22Rv1 (cell line): ENCODE measurements around the gene PQBP1.

Experiments
- H3K27ac ChIP-seq: fragments of 450-650 bp; 2 replicates; pipeline ENCODE4 v1.5.1; 2017
- CTCF ChIP-seq: fragments of 450-650 bp; IDR thresholded peaks from 2 replicates; pipeline ENCODE4 v1.5.1; 2017; ENCODE audit warnings: mild to moderate bottlenecking
- ZFX ChIP-seq: fragments of 450-650 bp; IDR thresholded peaks from 2 replicates; pipeline ENCODE4 v1.6.1; 2017; ENCODE audit warnings: antibody characterized with exemption, borderline replicate concordance

Gene PQBP1

GRCh38 chrX:48894891-48895290 is 2.8 kb upstream of the PQBP1 start:
- TF ChIP-seq ZFX, result no peak
- no peak overlapping the region for H3K27ac ChIP-seq

GRCh38 chrX:48896611-48897011 is 1.1 kb upstream of the PQBP1 start:
- H3K27ac ChIP-seq, result peak overlapping the region; percentile 89
- TF ChIP-seq ZFX (no peak), CTCF (no peak)

GRCh38 chrX:48897157-48897624 is 539 bp upstream of the PQBP1 start:
- no peak for TF ChIP-seq CTCF
- peak overlapping the region; percentile 89 for H3K27ac ChIP-seq

GRCh38 chrX:48899078-48899410 is 1.3 kb downstream of the PQBP1 start:
- no peak for TF ChIP-seq ZFX
- TF ChIP-seq CTCF, result no peak
- peak overlapping the region; percentile 89; the same call in 1 of the 2 replicates for H3K27ac ChIP-seq

GRCh38 chrX:48901069-48901468 is 3.3 kb downstream of the PQBP1 start:
- TF ChIP-seq CTCF (no peak), ZFX (no peak)
- no peak overlapping the region for H3K27ac ChIP-seq

- H3K27ac ChIP-seq, result no peak overlapping the region
- TF ChIP-seq CTCF (no peak), ZFX (no peak)
These were observed 4.4 kb downstream of the PQBP1 start for GRCh38 chrX:48902135-48902534.

- no peak overlapping the region for H3K27ac ChIP-seq
- TF ChIP-seq ZFX, result no peak
- TF ChIP-seq CTCF, result no peak
These were observed 5.0 kb downstream of the PQBP1 start for GRCh38 chrX:48902776-48903175.

GRCh38 chrX:48903290-48903689 is 5.6 kb downstream of the PQBP1 start:
- no peak overlapping the region for H3K27ac ChIP-seq
- TF ChIP-seq ZFX, result no peak
- TF ChIP-seq CTCF, result no peak
